Measurements from ENCODE around the gene TXLNB.

DNA sequence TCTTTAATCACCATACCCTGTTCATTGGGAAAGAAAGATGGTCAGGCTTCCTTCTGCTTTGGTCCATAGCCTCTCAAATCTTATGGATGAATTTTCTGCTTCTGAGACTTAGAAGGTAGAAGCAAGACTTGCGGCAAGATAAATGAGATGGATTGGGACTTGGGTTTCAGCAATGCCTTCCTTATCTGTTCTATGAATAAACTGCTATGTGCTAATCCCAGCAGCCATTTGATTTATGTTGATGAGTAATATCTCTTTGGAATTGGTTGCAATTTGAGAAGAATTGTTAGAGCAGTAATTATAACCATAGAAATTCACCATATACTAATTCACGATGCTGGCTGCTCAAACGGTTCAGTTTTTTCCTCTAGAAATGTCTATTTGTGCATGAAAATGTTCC, 48.3 kb downstream of the TXLNB start:
- TF ChIP-seq, protein P1, sequence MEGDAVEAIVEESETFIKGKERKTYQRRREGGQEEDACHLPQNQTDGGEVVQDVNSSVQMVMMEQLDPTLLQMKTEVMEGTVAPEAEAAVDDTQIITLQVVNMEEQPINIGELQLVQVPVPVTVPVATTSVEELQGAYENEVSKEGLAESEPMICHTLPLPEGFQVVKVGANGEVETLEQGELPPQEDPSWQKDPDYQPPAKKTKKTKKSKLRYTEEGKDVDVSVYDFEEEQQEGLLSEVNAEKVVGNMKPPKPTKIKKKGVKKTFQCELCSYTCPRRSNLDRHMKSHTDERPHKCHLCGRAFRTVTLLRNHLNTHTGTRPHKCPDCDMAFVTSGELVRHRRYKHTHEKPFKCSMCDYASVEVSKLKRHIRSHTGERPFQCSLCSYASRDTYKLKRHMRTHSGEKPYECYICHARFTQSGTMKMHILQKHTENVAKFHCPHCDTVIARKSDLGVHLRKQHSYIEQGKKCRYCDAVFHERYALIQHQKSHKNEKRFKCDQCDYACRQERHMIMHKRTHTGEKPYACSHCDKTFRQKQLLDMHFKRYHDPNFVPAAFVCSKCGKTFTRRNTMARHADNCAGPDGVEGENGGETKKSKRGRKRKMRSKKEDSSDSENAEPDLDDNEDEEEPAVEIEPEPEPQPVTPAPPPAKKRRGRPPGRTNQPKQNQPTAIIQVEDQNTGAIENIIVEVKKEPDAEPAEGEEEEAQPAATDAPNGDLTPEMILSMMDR (IDR thresholded peaks at IDR 0.05; ENCODE audit: extremely low read depth in 1 of 2, insufficient read depth in 1 of 2, low read depth in 1 of 2, low read length in 2 of 2): no peak
- TF ChIP-seq MAX (IDR thresholded peaks at IDR 0.05; ENCODE audit: insufficient read depth, insufficient read length): no peak

Measured in endothelial cell of umbilical vein (primary cell).